Measurements from ENCODE around the gene B4GALT2. TPM values are rescaled to one million over a fixed set of nuclear protein-coding genes. Genes with fewer than 3 reads are reported as not detected.

B4GALT2 gene
- total and polyA plus RNA-seq, 2 of the 4 experiments (the other 2 are of a cell fraction), result 52.3 to 60.8 TPM

GRCh38 chr1:43977376-43978263 lies 1.4 kb upstream of the B4GALT2 start (continued):
- TF ChIP-seq MAZ (IDR thresholded peaks at IDR 0.05; ENCODE audit: borderline replicate concordance, low read depth, low read length), result no peak

GRCh38 chr1:43978264-43978550 lies 803 bp upstream of the B4GALT2 start:
- Histone ChIP-seq H3K36me3 (ENCODE audit: control insufficient read depth, insufficient read depth, low read length) (peaks cover 35% of the 10 kb centered on the region), H2BK20ac (ENCODE audit: low read depth, low read length) (no peak overlapping the region), H2BK5ac (ENCODE audit: low read depth, low read length, poor library complexity, severe bottlenecking) (no peak overlapping the region), H3K9me3 (ENCODE audit: control insufficient read depth, insufficient read depth, low read length) (no peaks in the 10 kb centered on the region), H3K27me3 (ENCODE audit: control insufficient read depth, insufficient read depth, low read length) (no peaks in the 10 kb centered on the region), H3K4ac (ENCODE audit: low read depth, low read length) (peak overlapping the region; percentile 39; the same call in 1 of the 2 replicates), H3K9me1 (ENCODE audit: insufficient read depth, low read length) (peaks cover 43% of the 10 kb centered on the region), H3K27ac (ENCODE audit: insufficient read depth, low read length) (peak overlapping the region; percentile 79; the same call in 1 of the 2 replicates), H4K20me1 (ENCODE audit: insufficient read depth, low read length) (peaks cover 47% of the 10 kb centered on the region), H3K14ac (replicated peaks; ENCODE audit: low read depth, low read length) (0 out of 2 replicates have a peak overlapping the region, but pooled peaks have one; percentile 19), H2AFZ (replicated peaks; ENCODE audit: low read length, poor library complexity) (peak overlapping the region; percentile 93), H3K56ac (ENCODE audit: extremely low read depth, insufficient read depth, low read length) (no peak overlapping the region), H2AK5ac (ENCODE audit: low read depth, low read length) (no peak overlapping the region), H3K9ac (ENCODE audit: low read depth, low read length) (peak overlapping the region; percentile 89; the same call in 1 of the 2 replicates), H3K79me1 (ENCODE audit: low read depth in 1 of 2, low read length in 2 of 2) (peaks cover 47 to 76% of the 10 kb centered on the region in 2 experiments; a peak in 3 of 4 replicates), H4K5ac (ENCODE audit: low read depth, low read length) (no peak overlapping the region), H3K4me2 (ENCODE audit: low read depth, low read length) (peak overlapping the region; percentile 91), H2BK15ac (ENCODE audit: low read depth, low read length) (no peak overlapping the region), H3K18ac (ENCODE audit: low read depth, low read length) (no peak overlapping the region), H2AK9ac (replicated peaks; ENCODE audit: low read depth, low read length, poor library complexity) (peak overlapping the region; percentile 21), H3K23ac (ENCODE audit: low read depth, low read length) (peak overlapping the region; percentile 77; the same call in 1 of the 2 replicates), H4K91ac (ENCODE audit: insufficient read depth, low read depth, low read length) (no peak overlapping the region), H4K8ac (ENCODE audit: low read depth in 2 of 2, low read length in 2 of 2) (0 out of 4 replicates have a peak overlapping the region, but pooled peaks have one; percentile 76 to 79), H3K4me3 (ENCODE audit: insufficient read depth, low read depth, low read length) (0 out of 2 replicates have a peak overlapping the region, but pooled peaks have one; percentile 72), H3K4me1 (ENCODE audit: control insufficient read depth, insufficient read depth, low read length) (peaks cover 23% of the 10 kb centered on the region), H2BK120ac (ENCODE audit: low read depth, low read length) (no peak overlapping the region)
- in situ Hi-C loops (cut with MboI; ENCODE audit: low sequenced_read_pairs), result no loop called here
- 72% methylated on average over 4 of the region's 5 CpGs; no CpG with 5 or more reads in 1 of the 2 experiments for WGBS, 2 experiments (ENCODE audit: extremely low coverage in 2 of 2, insufficient read length in 1 of 2)
- no peak for DNase-seq
- no TSS peak for BruUV-seq (replicated peaks)
- intact Hi-C loops (cut with micrococcal nuclease), result no loop called here
- POLR2A ChIA-PET (ENCODE audit: unreplicated experiment), result no interaction called here
- CTCF ChIA-PET, result no interaction called here
- dilution Hi-C loops (cut with HindIII; ENCODE audit: low sequenced_read_pairs, unreplicated experiment), result no loop called here
- ATAC-seq (ENCODE audit: low read depth), result no peak
- TF ChIP-seq BHLHE40 (IDR thresholded peaks at IDR 0.05; ENCODE audit: low read depth, low read length) (no peak), MAFK (IDR thresholded peaks at IDR 0.05; ENCODE audit: low read depth, low read length) (no peak), POLR2A (IDR thresholded peaks at IDR 0.05; ENCODE audit: low read depth, low read length) (0 out of 2 replicates have a peak, but pooled peaks have one; percentile 4), USF2 (IDR thresholded peaks at IDR 0.05; ENCODE audit: low read depth, low read length) (no peak), FOS (IDR thresholded peaks at IDR 0.05; ENCODE audit: low read depth, low read length) (no peak), RAD21 (IDR thresholded peaks at IDR 0.05; ENCODE audit: low read length) (no peak), CEBPB (IDR thresholded peaks at IDR 0.05; ENCODE audit: low read depth, low read length) (peak; percentile 60), CHD1 (IDR thresholded peaks at IDR 0.05; ENCODE audit: low read depth, low read length) (no peak)
- TF ChIP-seq, protein P1, sequence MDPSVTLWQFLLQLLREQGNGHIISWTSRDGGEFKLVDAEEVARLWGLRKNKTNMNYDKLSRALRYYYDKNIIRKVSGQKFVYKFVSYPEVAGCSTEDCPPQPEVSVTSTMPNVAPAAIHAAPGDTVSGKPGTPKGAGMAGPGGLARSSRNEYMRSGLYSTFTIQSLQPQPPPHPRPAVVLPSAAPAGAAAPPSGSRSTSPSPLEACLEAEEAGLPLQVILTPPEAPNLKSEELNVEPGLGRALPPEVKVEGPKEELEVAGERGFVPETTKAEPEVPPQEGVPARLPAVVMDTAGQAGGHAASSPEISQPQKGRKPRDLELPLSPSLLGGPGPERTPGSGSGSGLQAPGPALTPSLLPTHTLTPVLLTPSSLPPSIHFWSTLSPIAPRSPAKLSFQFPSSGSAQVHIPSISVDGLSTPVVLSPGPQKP (IDR thresholded peaks at IDR 0.05; ENCODE audit: borderline replicate concordance, low read depth, low read length), result no peak

Data from IMR-90 (cell line).